SH-SY5Y (cell line): ENCODE data around the gene TNFRSF18.

Experiments used
- GATA2 ChIP-seq: IDR thresholded peaks from 2 replicates; pipeline ENCODE4 v1.6.1; 2011; ENCODE audit warnings: mild to moderate bottlenecking, low read depth, low read length
- GATA3 ChIP-seq: IDR thresholded peaks from 2 replicates; pipeline ENCODE4 v1.6.1; 2011; ENCODE audit warnings: low read depth, mild to moderate bottlenecking, low read length, moderate library complexity

DNA sequence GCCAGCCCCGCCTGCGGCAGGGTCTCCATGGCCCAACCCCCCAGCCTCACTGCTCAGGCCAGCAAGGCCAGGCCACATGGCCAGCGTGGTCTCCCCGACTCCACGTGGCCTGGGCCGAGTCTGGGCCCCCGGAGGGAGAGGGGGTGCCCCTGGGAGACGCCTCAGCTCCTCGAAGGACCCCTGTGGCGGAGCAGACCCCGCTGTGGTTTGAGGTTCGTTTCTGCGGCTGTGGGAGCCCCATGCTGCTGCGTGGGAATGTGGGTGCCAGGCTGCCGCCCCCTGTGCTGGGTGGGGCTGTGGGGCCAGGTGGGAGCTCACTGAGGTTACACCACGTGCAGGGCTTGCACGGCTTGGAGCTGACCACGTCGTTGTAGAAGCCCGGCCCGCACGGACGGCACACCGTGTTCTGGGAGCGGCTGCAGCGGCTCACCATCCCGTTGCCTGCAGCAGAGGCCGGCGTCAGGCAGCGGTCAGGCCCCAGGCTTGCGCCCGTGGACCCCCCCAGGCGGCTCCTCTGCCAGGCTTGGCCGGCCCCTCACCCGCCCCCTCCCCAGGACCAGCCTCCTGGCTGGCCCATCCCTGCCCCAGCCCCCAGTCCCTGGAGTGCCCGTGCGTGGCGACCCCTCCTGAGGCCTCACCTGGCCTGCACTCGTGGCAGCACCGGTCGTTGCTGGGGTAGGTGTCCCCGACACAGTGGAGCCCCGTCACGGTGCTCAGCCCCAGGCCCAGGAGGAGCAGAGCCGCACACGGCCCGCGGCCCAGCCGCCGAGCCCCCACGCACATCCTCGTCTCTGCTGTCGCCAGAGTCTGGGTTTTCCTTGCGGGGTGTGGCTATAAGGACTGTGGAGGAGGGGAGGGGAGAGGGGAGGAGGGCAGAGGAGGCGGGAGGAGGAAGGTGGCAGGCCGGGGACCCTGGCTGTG, 7.2 kb upstream of the TNFRSF18 start, which contains the start of gene TNFRSF4:
- TF ChIP-seq GATA2 (no peak), GATA3 (no peak)
